ENCODE data around the gene DUSP3.
A peak's percentile ranks its signal among the peaks of the same experiment; 100 is the strongest.

DUSP3 gene

DNA sequence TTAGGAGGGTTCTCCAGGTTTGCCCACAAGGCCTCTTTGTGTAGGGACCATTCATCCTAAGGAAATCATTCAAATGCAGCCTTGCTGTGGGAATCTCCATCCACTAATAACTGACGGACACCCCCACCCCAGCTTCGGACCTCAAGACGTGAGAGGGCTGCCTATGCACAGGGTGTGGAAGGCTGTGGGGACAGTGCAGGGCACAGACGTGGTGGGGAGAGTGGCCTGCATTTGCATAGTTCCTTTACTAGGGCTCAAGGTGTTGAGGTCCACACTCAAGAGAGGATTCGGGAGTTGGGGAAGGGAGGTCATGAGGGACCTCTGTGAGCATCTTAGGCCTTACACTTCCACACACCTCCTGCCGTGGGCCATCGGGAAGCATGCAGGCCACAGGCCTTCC lies 9.8 kb downstream of the DUSP3 start:
- DNase-seq (ENCODE audit: low spot score), result no peak

DNA sequence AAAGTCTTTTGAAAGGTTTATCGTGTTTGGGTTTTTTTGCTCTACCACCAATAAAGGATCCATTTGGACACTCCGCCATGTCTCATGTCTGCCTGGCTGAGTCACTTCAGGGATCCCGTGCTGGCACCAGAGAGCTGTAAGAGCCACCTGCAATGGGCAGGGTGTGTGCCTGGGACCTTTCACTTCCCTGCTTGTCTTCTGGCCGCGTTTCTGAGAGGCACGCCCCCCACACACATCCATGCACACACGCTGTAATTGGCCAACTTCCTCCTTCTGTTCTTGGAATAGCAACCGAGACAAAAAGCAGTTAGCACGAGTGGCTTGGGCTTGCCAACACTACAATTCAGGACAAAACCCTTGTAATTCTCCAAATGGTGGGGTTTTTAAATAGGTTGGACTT lies 10.4 kb downstream of the DUSP3 start:
- DNase-seq (ENCODE audit: low spot score), result no peak

DNA sequence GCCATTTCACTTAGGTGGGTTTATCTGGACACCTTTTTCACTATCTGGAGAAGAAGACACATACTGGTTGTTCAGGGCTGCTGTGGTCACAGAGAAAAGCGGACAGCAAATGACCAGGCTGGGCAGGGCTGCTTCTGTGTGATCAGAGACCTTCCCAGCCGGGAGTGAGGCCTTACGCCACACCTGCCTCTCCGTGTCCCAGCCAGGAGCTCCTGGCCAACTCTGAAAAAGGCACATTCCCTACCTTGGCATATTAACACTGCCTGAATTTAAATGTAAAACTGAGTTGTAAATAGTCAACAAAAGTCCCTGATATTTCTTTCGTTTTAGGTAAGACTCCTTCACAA lies 11.1 kb downstream of the DUSP3 start:
- no peak for DNase-seq (ENCODE audit: low spot score)

GRCh38 chr17:43767053-43767712 lies 11.6 kb downstream of the DUSP3 start:
- no peak for DNase-seq (ENCODE audit: low spot score)

- peak; percentile 46 for DNase-seq (ENCODE audit: low spot score)
These were observed 12.2 kb downstream of the DUSP3 start for GRCh38 chr17:43766413-43767052.

GRCh38 chr17:43760254-43760852 lies 18.4 kb downstream of the DUSP3 start:
- DNase-seq (ENCODE audit: low spot score), result peak; percentile 87

- no peak for DNase-seq (ENCODE audit: low spot score)
These were observed 18.9 kb downstream of the DUSP3 start for GRCh38 chr17:43759836-43760235.

- DNase-seq (ENCODE audit: low spot score), result no peak
These were observed 20.1 kb downstream of the DUSP3 start, which contains the start of gene SOST for GRCh38 chr17:43758497-43759174. Gene SOST (minus strand): TSS chr17:43758791. CDS start chr17:43758741, 50 bp downstream.

DNA sequence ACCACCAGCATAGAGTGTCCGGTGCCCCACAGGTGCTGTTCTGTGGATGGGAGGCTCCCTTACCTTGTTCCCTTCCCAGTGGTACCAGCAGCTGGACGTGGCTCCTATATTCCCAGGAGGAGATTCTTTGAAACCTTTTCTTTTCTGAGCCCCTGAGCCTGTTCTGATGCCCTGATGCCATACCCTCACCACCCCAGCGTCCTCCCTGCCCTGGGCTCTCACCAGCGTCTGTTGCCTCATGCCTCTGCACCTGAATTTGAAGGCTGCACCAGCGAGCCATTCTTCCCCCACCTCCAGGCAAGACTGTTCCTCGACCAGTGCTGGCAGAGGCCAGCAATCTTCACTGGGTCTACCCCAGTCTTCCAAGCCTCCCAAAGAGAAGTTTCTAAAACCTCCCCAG lies 20.7 kb downstream of the DUSP3 start:
- DNase-seq (ENCODE audit: low spot score), result no peak

- DNase-seq (ENCODE audit: low spot score), result no peak
These were observed 21.6 kb downstream of the DUSP3 start for GRCh38 chr17:43757171-43757660.

DNA sequence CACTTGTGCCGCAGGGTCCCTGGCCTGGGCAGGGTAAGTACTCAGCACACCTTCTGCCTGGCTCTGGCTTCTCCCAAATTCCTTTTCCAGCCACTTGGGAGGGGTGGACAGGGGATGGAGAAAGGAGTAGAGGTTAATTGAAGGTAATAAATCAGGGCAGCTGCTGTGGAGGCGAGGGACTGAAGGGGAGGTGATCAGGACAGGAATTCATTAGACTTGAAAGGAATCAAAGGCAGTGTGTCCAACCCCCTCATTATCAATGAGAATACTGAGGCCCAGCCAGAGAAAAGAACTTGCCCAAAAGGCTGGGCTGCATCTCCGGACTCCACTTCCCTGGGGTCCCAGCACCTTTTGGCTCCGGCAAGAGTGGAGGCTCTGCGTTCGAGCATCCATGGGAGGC lies 22.6 kb downstream of the DUSP3 start:
- no peak for DNase-seq (ENCODE audit: low spot score)

GRCh38 chr17:43755389-43755875 lies 23.3 kb downstream of the DUSP3 start:
- DNase-seq (ENCODE audit: low spot score), result no peak

- no peak for DNase-seq (ENCODE audit: low spot score)
These were observed 23.8 kb downstream of the DUSP3 start for GRCh38 chr17:43754947-43755346.

DNA sequence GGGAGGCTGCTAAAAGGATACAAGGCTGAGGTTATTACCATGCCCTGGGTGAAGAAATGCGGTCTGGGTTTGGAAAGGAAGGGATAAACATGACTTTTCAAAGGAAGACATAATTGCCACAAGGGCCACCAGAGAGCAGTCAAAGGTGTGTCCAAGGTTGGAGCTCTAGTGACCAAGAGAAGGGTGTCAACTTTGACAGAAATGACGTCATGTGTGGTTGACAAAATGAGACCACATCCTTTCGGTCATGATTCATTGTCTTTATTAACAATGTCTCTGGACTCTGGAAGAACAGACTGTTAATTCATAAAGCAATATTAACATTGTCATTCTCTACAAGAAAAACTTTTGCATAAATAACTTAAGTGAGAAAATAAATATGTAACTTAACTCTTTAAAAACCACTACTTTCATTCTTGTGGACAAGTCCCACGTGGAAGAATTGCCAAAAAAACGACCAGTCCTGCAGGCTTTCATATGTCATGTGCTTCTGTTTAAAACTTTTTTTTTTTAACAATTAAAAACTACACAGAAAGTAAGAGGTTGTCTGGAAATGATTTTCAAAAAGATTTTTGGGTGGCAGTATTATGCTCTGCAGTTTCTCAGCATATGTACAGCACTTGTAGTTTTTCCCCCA lies 25.2 kb downstream of the DUSP3 start:
- DNase-seq (ENCODE audit: low spot score), result no peak

DNA sequence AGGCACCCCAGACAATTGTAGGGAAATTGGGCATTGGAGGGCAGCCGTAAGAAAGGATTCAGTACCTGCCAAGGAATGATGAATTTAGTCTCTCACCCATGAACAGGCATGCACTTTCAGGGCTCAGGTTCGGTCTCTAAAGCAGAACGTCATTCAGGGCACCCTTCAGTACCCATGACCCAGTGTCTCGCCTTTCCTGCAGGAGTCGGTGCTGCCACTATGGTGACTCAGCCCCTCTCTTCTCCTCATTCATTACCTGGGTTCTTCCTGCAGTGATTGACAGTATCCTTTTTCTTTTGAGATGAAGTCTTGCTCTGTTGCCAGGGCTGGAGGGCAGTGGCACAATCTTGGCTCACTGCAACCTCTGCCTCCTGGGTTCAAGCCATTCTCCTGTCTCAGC lies 28.6 kb downstream of the DUSP3 start:
- no peak for DNase-seq (ENCODE audit: low spot score)

DNA sequence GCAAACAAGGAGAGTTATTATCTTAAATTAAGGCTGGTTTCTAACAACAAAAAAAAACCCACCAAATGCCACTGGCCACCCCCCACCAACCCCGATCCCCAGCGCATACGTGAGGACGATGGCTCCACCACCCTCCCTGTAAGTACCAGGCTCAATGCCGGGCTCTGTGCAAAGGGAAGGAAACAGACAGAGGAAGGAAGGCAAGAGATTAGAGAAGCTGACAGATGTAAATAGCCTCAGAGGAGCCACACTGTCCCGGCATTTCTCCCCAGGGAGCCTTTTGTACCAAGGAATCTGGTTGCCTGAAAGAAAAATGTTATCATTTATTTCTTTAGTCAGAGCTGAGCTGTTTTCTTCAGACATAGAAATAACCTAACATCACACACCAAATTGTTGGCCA lies 33.2 kb downstream of the DUSP3 start:
- no peak for DNase-seq (ENCODE audit: low spot score)

GRCh38 chr17:43741636-43742035 lies 37.1 kb downstream of the DUSP3 start:
- no peak for DNase-seq (ENCODE audit: low spot score)

GRCh38 chr17:43740541-43740940 lies 38.2 kb downstream of the DUSP3 start:
- DNase-seq (ENCODE audit: low spot score), result no peak

DNA sequence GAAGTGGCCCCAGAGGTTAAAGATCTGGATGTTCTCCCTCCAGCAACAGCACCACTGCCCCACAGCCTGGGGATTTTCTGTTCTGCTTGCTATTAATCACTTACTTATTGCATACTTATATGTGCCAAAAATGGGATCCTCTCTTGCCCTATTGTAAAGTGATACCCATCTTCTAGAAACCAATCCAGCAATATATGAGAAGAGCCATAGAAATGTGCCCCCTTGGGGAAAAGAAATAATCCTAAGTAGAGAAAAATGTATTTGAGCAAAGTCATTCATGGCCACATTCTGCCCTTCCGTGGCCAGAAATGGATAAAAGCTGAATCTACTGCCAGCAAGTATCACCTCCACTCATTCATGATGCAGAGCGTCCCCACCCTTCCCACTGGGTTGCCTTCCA lies 41.1 kb downstream of the DUSP3 start:
- no peak for DNase-seq (ENCODE audit: low spot score)

GRCh38 chr17:43736389-43736788 lies 42.4 kb downstream of the DUSP3 start:
- no peak for DNase-seq (ENCODE audit: low spot score)

DNA sequence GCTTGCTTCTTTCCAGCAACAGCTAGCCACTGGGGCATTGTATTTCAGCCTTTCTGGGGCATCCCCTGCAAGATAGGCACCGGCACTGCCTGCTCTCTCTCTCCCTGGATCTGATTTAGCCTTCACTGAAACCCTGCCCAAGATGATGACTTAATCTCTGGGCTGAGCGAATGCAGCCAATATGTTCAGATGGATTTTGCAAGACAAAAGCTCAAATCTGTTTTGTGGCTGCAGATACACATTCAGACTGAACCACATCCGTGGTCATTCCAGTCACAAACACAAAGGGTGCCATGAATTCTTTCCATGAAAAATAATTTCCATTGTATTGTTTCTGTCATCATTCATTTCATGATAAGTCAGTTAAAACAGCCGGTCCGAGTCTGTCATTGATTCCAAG lies 44.4 kb downstream of the DUSP3 start:
- DNase-seq (ENCODE audit: low spot score), result no peak

DNA sequence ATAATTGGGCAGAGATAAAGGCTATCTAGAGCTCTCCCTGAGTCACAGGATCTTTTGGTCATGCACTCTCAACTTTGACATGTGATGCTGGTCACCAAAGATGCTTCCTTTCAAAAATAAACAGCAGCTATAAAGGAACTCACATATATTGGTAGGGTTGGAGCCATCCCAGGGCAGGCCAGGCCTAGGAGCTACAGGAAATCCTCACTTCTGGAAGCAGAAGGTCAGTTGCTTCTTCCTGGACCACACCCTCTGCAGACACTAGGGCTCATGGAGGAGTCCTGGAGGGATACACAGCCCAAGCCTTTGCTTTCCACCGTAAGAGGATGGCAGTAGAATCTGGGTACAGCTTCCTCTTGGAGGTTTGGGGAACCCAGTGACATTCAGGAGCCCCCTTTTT lies 44.8 kb downstream of the DUSP3 start:
- no peak for DNase-seq (ENCODE audit: low spot score)
